GM20000 (cell line): ENCODE results near the gene DOLK.

Experiments used
- DNase-seq: peaks from one replicate; pipeline ENCODE4 v3.0.0; 2012; ENCODE audit warnings: low spot score
- CTCF ChIP-seq: IDR thresholded peaks from 2 replicates; pipeline ENCODE4 v1.5.1; 2012; ENCODE audit warnings: mild to moderate bottlenecking, control low read depth; ENCODE audit errors: extremely low read depth, missing control alignments

DOLK gene

GRCh38 chr9:128947527-128948301, at the start of gene DOLK, which contains the start of gene NUP188:
Gene DOLK, minus strand, starts transcription at chr9:128947603. Its CDS starts 300 bp downstream, at chr9:128947303.
Gene NUP188, plus strand, starts transcription at chr9:128947699. Its CDS starts 21 bp downstream, at chr9:128947720.
- no peak for TF ChIP-seq CTCF
- peak; percentile 99 for DNase-seq

- TF ChIP-seq CTCF = no peak
- DNase-seq = no peak
Measured at GRCh38 chr9:128995791-128996190, 48.4 kb upstream of the DOLK start.

GRCh38 chr9:128992995-128993394, 45.6 kb upstream of the DOLK start:
- no peak for DNase-seq
- TF ChIP-seq CTCF = no peak

- DNase-seq = no peak
- no peak for TF ChIP-seq CTCF
Measured at GRCh38 chr9:128987805-128988204, 40.4 kb upstream of the DOLK start.

GRCh38 chr9:128986671-128987070, 39.3 kb upstream of the DOLK start:
- TF ChIP-seq CTCF = no peak
- no peak for DNase-seq

- no peak for DNase-seq
- no peak for TF ChIP-seq CTCF
Measured at GRCh38 chr9:128983536-128983935, 36.1 kb upstream of the DOLK start.

GRCh38 chr9:128979111-128979510, 31.7 kb upstream of the DOLK start:
- no peak for DNase-seq
- no peak for TF ChIP-seq CTCF
